CD4-positive, alpha-beta T cell treated with Interleukin-21 for 1 hour (primary cell): Measurements from ENCODE around the gene CFAP73.

ENCODE experiments used
- DNase-seq: peaks from one replicate; pipeline ENCODE4 v3.0.0-alpha.2; 2020

CFAP73 gene

DNA sequence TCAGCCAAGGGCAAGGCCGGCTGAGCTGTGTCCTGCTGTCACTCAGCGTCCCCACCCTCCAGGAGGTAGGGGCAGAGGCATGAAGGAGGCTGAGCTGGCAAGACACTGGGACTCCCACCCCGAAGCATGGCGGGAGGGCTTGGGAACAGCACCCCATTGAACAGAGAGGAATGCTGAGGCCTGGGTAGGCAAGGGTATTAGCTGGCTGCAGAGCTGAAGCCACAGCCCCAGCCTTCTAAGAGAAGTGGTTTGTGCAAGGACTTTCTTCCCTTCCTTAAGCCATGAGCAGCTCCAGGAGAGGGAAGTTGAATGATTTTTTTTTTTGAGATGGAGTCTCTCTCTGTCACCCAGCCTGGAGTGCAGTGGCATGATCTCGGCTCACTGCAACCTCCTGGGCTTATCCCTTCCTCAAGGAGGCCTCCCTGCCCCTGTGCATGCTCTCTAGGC, 6.6 kb upstream of the CFAP73 start:
- DNase-seq = no peak

DNA sequence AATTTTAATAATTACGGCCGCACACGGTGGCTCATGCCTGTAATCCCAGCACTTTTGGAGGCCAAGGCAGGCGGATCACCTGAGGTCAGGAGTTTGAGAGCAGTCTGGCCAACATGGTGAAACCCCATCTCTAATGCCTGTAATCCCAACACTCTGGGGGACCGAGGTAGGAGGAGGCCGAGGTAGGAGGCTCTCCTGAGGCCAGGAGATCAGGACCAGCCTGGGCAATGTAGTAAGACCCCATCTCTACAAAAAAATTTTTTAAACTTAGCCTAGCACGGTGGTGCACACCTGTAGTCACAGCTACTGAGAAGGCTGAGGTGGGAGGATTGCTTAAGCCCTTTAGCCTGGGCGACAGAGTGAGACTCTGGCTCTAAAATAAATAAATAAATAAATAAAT, 5.6 kb upstream of the CFAP73 start:
- no peak for DNase-seq

DNA sequence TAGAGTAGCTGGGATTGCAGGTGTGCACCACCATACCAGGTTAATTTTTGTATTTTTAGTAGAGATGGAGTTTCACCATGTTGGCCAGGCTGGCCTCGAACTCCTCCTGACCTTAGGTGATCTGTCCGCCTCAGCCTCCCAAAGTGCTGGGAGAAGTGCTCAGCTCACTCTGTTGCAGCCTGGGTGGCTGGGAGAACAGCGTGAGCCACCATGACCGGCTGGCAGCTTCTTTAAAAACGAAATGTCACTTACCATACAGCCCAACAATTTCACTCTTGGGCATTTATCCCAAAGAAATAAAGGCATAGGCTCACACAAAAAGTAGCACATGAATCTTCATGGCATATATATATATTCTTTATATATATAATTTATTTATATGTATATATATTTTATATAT, 4.7 kb upstream of the CFAP73 start:
- no peak for DNase-seq

GRCh38 chr12:113145720-113146551, 3.6 kb upstream of the CFAP73 start:
- no peak for DNase-seq

DNA sequence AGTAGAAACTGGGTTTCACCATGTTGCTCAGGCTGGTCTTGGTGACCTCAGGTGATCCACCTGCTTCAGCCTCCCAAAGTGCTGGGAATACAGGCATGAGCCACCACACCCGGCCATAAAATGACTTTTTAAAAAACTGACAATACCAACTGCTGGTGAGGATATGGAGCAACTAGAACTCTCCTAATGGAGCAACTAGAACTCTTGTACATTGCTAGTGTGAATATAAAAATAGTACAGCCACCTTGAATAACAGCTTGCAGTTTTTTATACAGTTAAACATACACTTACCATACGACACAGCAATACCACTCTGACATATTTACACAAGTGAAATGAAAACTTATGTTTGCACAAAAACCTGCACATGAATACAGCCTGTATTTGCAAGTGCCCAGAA, 2.5 kb upstream of the CFAP73 start:
- no peak for DNase-seq

- DNase-seq = no peak
These were observed 2.1 kb downstream of the CFAP73 start for GRCh38 chr12:113151655-113152054.

- no peak for DNase-seq
These were observed 2.8 kb downstream of the CFAP73 start for GRCh38 chr12:113152196-113152834.

- peak; percentile 73 for DNase-seq
These were observed 3.6 kb downstream of the CFAP73 start for GRCh38 chr12:113152835-113153814.

- no peak for DNase-seq
These were observed 4.9 kb downstream of the CFAP73 start for GRCh38 chr12:113154351-113154973.

DNA sequence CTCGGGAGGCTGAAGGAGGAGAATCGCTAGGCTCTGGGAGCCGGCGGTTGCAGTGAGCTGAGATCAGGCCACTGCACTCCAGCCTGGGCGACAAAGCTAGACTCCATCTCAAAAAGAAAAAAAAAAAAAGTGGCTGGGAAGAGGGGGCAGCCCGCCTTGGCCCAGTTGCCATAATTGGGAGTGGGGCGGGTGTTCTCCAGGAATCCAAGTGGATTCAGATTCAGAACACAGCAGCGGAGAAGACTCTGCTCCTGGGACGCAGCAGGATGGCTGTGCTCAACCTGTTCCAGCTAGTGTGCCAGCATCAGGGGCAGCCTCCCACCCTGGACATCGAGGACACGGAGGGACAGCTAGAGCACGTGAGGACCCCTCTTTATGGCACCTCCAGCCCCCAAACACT, 5.5 kb downstream of the CFAP73 start:
- DNase-seq = no peak

- no peak for DNase-seq
These were observed 6.1 kb downstream of the CFAP73 start for GRCh38 chr12:113155646-113156045.

DNA sequence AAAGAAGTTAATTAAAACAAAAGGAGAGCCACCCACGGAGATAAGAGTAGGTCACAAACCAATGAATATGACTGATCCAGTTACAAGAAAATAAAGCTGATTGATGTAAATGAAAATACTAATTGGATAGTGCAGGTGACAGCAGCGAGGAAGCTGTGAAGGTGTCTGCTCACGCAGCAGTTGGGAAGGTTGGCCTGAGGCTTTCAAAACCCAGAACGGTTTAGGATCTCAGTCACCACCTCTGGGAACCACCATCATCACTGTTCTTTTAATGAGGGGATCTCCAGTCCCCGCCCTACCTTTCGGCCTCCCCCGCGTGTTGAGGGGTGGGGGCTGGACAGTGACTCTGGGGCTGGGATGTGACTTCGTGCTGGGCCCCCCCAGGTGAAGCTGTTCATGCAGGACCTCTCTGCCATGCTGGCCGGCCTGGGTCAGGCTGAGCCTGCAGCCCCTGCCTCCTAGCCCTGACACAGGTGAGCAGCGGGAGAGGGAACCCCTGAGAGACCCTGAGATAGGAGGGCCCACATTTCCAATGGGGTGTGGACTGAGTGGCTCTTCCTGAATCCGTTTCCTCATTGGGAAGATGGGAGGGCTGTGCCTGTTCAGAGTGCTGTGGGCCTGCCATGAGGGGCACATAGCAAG, 7.8 kb downstream of the CFAP73 start:
- DNase-seq = no peak

DNA sequence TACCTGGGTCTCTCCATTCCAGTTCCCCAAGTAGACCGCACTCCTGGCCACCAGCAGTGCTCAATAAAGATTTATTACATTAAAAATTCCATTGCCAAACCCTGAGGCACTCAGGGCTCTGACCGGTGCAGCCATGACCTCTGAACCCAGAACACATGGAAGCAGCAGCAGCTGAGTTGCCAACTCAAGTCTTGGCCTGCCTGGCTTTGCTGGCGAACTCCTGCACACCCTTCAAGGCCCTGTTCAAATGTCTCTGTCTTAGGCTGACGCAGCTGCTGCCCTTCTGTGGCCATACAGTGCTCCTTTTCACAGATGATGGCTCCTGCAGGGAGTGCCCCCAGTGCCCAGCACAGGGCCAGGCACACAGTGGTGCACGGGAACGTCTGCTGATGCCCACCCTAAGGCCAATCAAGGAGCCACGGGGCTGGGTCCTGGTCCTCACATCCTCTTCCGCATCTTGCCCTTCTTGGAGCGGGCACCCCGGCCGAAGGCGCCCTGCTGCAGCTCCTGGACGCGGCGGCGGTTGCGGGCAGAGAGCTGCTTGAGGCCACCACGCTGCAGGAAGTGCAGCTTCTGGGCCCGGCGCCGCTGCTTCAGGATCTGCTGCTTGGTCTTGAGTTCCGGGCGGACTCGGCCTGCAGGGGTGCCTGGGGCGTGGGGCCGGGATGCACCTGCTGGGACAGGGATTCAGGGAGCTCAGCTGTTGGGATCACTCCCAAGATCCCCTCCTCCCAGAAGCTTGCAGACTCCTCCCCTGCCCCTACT, 9.1 kb downstream of the CFAP73 start:
- DNase-seq = no peak

GRCh38 chr12:113159937-113160336, 10.4 kb downstream of the CFAP73 start:
- DNase-seq = no peak

DNA sequence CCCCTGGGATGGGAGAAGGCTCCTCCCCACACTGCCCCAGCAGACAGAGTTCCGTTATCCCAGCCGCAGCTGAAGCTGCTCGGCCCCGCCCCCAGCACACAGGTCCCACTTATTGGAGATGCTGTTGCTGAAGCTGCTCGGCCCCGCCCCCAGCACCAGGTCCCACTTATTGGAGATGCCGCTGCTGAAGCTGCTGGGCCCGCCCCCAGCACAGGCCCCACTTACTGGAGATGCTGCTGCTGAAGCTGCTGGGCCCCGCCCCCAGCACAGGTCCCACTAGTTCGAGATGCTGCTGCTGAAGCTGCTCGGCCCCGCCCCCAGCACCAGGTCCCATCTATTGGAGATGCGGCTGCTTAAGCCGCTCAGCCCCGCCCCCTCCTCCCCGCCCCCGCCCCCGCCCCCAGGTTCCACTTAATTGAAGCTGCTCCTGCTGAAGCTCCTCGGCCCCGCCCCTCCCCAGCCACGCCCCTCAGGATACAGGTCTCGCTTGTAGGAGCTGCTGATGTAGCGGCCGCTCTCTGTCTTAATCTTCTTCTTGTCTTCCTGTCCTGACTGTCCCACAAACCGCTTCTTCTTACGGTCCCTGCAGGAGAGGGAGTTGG, 12.0 kb downstream of the CFAP73 start:
- no peak for DNase-seq

GRCh38 chr12:113162102-113163029, 12.8 kb downstream of the CFAP73 start:
- DNase-seq = no peak

- DNase-seq = no peak
These were observed 13.5 kb downstream of the CFAP73 start for GRCh38 chr12:113163030-113163360.

DNA sequence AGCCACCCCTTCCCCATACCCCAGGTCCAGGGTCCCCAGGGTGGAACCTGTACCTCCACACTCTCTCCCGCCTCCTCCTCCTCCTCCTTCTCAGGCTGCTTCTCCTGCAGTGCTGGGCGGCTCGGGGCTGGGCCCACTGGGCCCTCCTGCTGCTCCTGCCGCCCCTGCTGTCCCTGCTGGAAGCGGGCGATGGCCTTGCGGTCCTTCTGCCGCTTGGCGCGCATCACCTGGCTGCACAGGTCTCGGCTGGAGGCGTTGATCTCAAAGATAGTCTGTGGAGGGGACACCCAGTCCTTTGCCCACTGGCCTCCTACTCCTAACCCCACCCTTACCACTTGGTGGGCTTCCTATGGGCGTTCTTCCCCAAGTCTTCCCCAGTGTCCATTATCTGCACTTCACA, 14.5 kb downstream of the CFAP73 start:
- no peak for DNase-seq

- no peak for DNase-seq
These were observed 16.3 kb downstream of the CFAP73 start for GRCh38 chr12:113165521-113166450.
